Retinal pigment epithelial cell (primary cell): Measurements from ENCODE around the gene ARVCF.

ENCODE experiments used
- DNase-seq: peaks from one replicate; pipeline ENCODE4 v3.0.0-alpha.2; 2010; ENCODE audit warnings: low read depth
- H3K4me3 ChIP-seq: 2 replicates; pipeline ENCODE4 v1.5.1; 2011; ENCODE audit warnings: mild to moderate bottlenecking, low read length, control low read depth, moderate library complexity
- CTCF ChIP-seq: conservative IDR thresholded peaks from 2 replicates; pipeline ENCODE4 v1.5.1; 2011; ENCODE audit warnings: low read depth, low read length, control low read depth, inconsistent platforms

ARVCF gene

GRCh38 chr22:19995611-19996339 is 20.8 kb downstream of the ARVCF start:
- H3K4me3 ChIP-seq, result no peak overlapping the region
- TF ChIP-seq CTCF, result no peak
- no peak for DNase-seq

DNA sequence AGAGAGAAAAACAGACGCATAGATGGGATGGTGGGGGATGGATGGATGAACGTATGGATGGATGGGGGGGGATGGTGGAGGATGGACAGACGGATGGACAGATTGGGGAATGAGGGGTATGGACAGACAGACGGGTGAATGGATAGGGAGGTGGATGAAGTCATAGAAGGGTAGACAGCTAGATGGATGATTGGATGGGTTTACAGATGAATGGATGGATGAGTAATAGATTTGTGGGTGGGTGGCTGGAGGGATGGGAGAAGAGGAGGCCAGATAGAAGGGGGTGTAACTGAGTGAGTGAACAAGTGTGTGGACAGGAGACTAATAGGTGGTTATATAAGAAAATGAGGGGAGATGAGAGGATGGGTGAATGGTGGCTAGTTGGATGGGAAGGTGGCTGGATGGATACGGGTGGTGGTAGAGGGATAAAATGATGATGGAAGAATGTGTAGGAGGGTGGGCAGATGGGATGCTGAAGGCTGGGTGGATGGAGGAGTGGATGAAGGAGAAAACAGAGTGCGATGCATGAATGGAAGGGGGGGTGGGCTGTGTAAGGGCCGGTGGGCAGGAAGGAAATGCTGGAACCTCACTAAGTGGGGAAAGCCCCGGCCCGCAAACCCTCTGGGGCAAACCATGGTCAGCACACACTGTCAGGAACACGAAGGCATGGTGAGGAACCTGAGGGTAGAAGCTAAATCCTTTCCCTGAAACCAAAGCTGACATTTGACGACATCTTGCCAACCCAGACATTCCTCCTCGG is 21.6 kb downstream of the ARVCF start:
- DNase-seq, result no peak
- no peak overlapping the region for H3K4me3 ChIP-seq
- no peak for TF ChIP-seq CTCF

GRCh38 chr22:19993926-19994325 is 22.7 kb downstream of the ARVCF start:
- DNase-seq, result no peak
- no peak for TF ChIP-seq CTCF
- H3K4me3 ChIP-seq, result no peak overlapping the region

DNA sequence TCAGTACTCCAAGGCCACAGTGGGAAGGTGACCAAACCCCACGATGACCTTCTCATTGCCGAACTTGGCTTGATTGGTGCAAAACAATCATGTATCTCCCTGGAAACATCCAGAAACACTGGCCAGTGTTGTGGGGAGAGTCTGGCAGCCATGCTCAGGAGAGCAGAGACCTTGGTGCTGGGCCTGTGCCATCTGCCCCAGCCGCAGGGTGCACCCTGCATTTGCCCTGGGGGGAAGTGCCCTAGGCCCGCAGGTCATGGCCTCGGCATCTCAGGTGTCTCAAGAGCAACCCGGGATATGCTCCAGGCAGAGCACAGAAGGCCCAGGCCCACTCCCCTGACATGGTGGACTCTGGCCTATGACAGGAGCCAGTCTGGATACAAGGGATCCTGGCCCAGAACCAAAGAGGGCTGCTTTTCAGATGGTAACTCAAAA is 23.7 kb downstream of the ARVCF start:
- no peak for DNase-seq
- no peak overlapping the region for H3K4me3 ChIP-seq
- TF ChIP-seq CTCF, result no peak

- no peak overlapping the region for H3K4me3 ChIP-seq
- TF ChIP-seq CTCF, result no peak
- no peak for DNase-seq
Measured at GRCh38 chr22:19992481-19992911, 24.1 kb downstream of the ARVCF start.

- DNase-seq, result no peak
- H3K4me3 ChIP-seq, result no peak overlapping the region
- TF ChIP-seq CTCF, result no peak
Measured at GRCh38 chr22:19991645-19992451, 24.8 kb downstream of the ARVCF start.
